ENCODE results near the gene DDC. TPM values are rescaled to one million over a fixed set of nuclear protein-coding genes. Genes with fewer than 3 reads are reported as not detected.

The DDC gene
- total RNA-seq = not detected

GRCh38 chr7:50564640-50565558 lies at the start of gene DDC:
DDC (minus strand) TSS chr7:50565405; CDS start chr7:50544085, 21,320 bp downstream.
- Mint-ChIP-seq H3K36me3 (ENCODE audit: low read depth) (no peaks in the 10 kb centered on the region), H3K9me3 (no peaks in the 10 kb centered on the region), H3K27me3 (peaks cover 12% of the 10 kb centered on the region), H3K4me1 (no peaks in the 10 kb centered on the region), H3K27ac (no peak within 1 kb of the TSS), H3K4me3 (no peak within 1 kb of the TSS)
- ATAC-seq (replicated peaks) = no peak

GRCh38 chr7:50613473-50613872 lies 48.3 kb upstream of the DDC start:
- no peak overlapping the region for H3K4me3 Mint-ChIP-seq
- no peaks in the 10 kb centered on the region for H3K9me3 Mint-ChIP-seq
- no peak for ATAC-seq (replicated peaks)
- H3K36me3 Mint-ChIP-seq (ENCODE audit: low read depth) = no peaks in the 10 kb centered on the region
- peaks cover 14% of the 10 kb centered on the region for H3K4me1 Mint-ChIP-seq
- no peak overlapping the region for H3K27ac Mint-ChIP-seq
- H3K27me3 Mint-ChIP-seq = no peaks in the 10 kb centered on the region

GRCh38 chr7:50612704-50613103 lies 47.5 kb upstream of the DDC start:
- Mint-ChIP-seq H3K27ac (no peak overlapping the region), H3K36me3 (ENCODE audit: low read depth) (no peaks in the 10 kb centered on the region), H3K27me3 (no peaks in the 10 kb centered on the region), H3K4me3 (no peak overlapping the region), H3K4me1 (peaks cover 21% of the 10 kb centered on the region), H3K9me3 (no peaks in the 10 kb centered on the region)
- no peak for ATAC-seq (replicated peaks)

DNA sequence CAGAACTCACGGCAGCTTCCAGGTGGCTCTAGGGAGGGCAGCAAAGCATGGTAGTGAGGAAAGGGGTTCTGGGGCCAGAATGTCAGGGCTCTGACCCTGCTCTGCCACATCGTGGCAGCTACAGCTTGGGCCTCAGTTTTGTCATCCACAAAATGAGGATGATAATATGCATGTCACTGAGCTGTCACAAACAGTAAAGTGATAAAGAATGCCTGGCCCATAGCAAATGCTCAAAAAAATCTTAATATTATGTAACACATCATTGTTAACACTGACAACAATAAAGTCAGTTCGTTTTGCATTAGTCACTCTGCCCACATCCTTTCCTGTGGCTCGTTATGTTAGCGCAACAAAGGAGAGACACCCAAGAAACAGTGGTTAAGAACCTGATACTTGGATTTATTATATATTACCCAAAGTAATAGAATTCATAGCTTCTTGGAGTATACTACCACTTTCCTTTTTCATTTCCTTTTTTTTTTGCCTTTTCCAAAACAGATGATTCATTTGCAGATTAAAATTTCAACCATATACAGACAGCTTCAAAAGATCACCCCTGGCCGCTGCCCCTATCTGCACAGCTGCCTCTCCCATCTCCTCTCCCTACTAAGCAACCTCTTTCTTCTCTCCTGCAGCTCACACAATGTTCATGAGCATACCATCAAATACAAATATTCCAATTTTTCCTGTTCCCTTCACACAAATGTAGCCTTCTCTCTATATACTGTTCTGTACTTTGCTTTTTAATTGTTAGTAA lies 45.5 kb upstream of the DDC start:
- H3K27me3 Mint-ChIP-seq = no peaks in the 10 kb centered on the region
- H3K4me1 Mint-ChIP-seq = peaks cover 25% of the 10 kb centered on the region
- no peaks in the 10 kb centered on the region for H3K9me3 Mint-ChIP-seq
- peak overlapping the region; percentile 16 for H3K27ac Mint-ChIP-seq
- ATAC-seq (replicated peaks) = peak; percentile 92
- H3K4me3 Mint-ChIP-seq = peak overlapping the region; percentile 15
- no peaks in the 10 kb centered on the region for H3K36me3 Mint-ChIP-seq (ENCODE audit: low read depth)

GRCh38 chr7:50608196-50608906 lies 43.1 kb upstream of the DDC start:
- Mint-ChIP-seq H3K36me3 (ENCODE audit: low read depth) (no peaks in the 10 kb centered on the region), H3K4me1 (peaks cover 25% of the 10 kb centered on the region), H3K27ac (no peak overlapping the region), H3K4me3 (peak overlapping the region; percentile 11), H3K27me3 (no peaks in the 10 kb centered on the region), H3K9me3 (no peaks in the 10 kb centered on the region)
- peak; percentile 65 for ATAC-seq (replicated peaks)

DNA sequence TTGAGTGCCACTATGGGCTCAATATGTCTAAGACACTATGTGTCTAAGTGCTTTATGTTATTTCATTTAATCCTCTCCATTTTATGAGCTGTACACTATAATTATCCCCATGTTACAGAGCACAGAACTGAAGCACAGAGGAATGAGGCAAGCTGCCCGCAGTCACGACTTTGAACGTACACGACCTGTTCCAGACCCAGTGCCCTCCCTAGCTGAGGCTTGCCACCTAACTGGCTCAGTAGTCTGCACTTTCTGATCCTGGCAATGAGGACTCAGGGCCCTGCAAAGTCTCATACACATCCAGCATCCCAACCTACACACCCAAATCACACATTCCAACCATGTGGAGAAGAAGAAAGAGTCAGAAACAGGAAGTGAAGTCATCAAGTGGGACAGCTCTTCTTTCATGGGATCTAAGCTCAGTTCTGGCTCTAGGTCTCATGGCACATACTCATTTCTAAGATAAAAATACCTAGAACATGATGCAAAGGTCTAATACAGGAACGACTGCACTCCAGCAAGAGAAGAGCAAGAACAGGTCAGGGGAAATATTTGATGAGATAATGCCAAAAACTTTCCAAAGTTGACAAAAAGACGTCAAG lies 42.4 kb upstream of the DDC start:
- Mint-ChIP-seq H3K9me3 (no peaks in the 10 kb centered on the region), H3K4me3 (peak overlapping the region; percentile 11), H3K27me3 (no peaks in the 10 kb centered on the region), H3K4me1 (peaks cover 25% of the 10 kb centered on the region), H3K36me3 (ENCODE audit: low read depth) (no peaks in the 10 kb centered on the region), H3K27ac (no peak overlapping the region)
- no peak for ATAC-seq (replicated peaks)

- no peak for ATAC-seq (replicated peaks)
- Mint-ChIP-seq H3K4me1 (peaks cover 12% of the 10 kb centered on the region), H3K4me3 (no peak overlapping the region), H3K9me3 (no peaks in the 10 kb centered on the region), H3K36me3 (ENCODE audit: low read depth) (no peaks in the 10 kb centered on the region), H3K27me3 (no peaks in the 10 kb centered on the region), H3K27ac (no peak overlapping the region)
Measured at GRCh38 chr7:50605059-50605458, 39.9 kb upstream of the DDC start.

GRCh38 chr7:50603287-50603686 lies 38.1 kb upstream of the DDC start:
- ATAC-seq (replicated peaks) = no peak
- Mint-ChIP-seq H3K27ac (no peak overlapping the region), H3K9me3 (no peaks in the 10 kb centered on the region), H3K36me3 (ENCODE audit: low read depth) (no peaks in the 10 kb centered on the region), H3K4me3 (no peak overlapping the region), H3K27me3 (no peaks in the 10 kb centered on the region), H3K4me1 (peaks cover 9% of the 10 kb centered on the region)

- H3K27me3 Mint-ChIP-seq = no peaks in the 10 kb centered on the region
- peaks cover 13% of the 10 kb centered on the region for H3K4me1 Mint-ChIP-seq
- ATAC-seq (replicated peaks) = no peak
- H3K9me3 Mint-ChIP-seq = no peaks in the 10 kb centered on the region
- H3K36me3 Mint-ChIP-seq (ENCODE audit: low read depth) = no peaks in the 10 kb centered on the region
- no peak overlapping the region for H3K4me3 Mint-ChIP-seq
- no peak overlapping the region for H3K27ac Mint-ChIP-seq
Measured at GRCh38 chr7:50599385-50599784, 34.2 kb upstream of the DDC start.

DNA sequence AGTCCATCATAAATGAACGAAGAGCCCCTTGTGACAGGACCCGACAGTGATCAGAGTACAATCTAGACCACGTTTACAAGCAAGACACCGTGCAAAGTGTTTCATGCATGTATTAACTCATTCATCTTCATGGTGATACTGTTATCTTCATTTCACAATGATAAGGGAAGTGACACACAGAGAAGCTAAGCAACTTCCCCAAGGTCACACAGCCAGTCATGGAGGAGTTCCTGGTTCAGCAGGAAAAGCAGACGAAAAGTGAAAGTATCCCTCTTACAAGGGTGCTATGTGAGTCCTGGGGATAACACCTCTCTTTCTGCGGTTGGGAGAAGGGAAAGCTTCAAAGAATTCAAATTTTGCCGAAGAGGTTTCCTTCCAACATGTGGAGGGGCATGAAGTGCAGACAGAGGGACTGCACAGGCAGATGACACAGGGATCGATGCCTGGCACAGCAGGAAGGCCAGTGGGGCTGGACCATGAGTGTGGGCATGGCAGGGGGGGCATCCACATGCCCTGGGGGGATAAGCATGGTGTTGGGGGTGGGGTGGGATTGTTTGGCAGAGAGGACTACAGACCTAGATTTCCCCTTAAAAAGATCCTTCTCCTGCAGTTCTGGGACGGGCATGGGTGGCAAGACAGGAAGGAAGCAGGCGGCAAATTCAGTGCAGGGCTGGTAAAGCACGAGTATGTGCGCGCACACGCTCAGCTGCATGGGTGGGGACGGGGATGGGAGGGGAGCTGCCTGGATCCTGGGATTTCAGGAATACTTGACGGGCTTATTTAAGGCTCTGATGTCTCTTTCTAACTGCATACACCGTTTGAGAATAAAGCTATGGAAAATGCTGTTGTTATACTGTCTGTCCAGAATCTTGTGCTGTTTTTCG lies 33.5 kb upstream of the DDC start:
- Mint-ChIP-seq H3K4me1 (peaks cover 14% of the 10 kb centered on the region), H3K27ac (no peak overlapping the region), H3K9me3 (no peaks in the 10 kb centered on the region), H3K4me3 (no peak overlapping the region), H3K36me3 (ENCODE audit: low read depth) (no peaks in the 10 kb centered on the region), H3K27me3 (no peaks in the 10 kb centered on the region)
- no peak for ATAC-seq (replicated peaks)

- no peak overlapping the region for H3K4me3 Mint-ChIP-seq
- no peak overlapping the region for H3K27ac Mint-ChIP-seq
- ATAC-seq (replicated peaks) = no peak
- H3K36me3 Mint-ChIP-seq (ENCODE audit: low read depth) = no peaks in the 10 kb centered on the region
- peaks cover 2% of the 10 kb centered on the region for H3K27me3 Mint-ChIP-seq
- peaks cover 14% of the 10 kb centered on the region for H3K4me1 Mint-ChIP-seq
- H3K9me3 Mint-ChIP-seq = no peaks in the 10 kb centered on the region
Measured at GRCh38 chr7:50596484-50596883, 31.3 kb upstream of the DDC start.

GRCh38 chr7:50595491-50596102 lies 30.4 kb upstream of the DDC start:
- ATAC-seq (replicated peaks) = peak; percentile 26
- Mint-ChIP-seq H3K27ac (peak overlapping the region; percentile 65), H3K4me3 (peak overlapping the region; percentile 58), H3K36me3 (ENCODE audit: low read depth) (no peaks in the 10 kb centered on the region), H3K9me3 (no peaks in the 10 kb centered on the region), H3K27me3 (peaks cover 3% of the 10 kb centered on the region), H3K4me1 (peaks cover 14% of the 10 kb centered on the region)

All from activated T-helper 17 cell treated with anti-CD3 and anti-CD28 coated beads, Interleukin-2, amount 50 U/mL, for 72 hours (primary cell).